ENCODE measurements around the gene C2CD5. TPM values are rescaled to one million over a fixed set of nuclear protein-coding genes. Genes with fewer than 3 reads are reported as not detected.
A peak's percentile ranks its signal among the peaks of the same experiment; 100 is the strongest.

The C2CD5 gene
- total RNA-seq, 2 donors from 2014 or later = 26.6 to 37.6 TPM

GRCh38 chr12:22431693-22432251, 112.6 kb downstream of the C2CD5 start:
- Histone ChIP-seq H3K36me3 (no peaks in the 10 kb centered on the region), H3K4me1 (replicated peaks) (no peaks in the 10 kb centered on the region), H3K4me3 (no peak overlapping the region), H3K27ac (no peak overlapping the region), H3K27me3 (replicated peaks; ENCODE audit: insufficient read depth) (no peaks in the 10 kb centered on the region), H3K9me3 (no peaks in the 10 kb centered on the region)
- intact Hi-C loops (cut with DNase I) = no loop called here
- TF ChIP-seq POLR2AphosphoS5 (IDR thresholded peaks at IDR 0.05) (no peak), CTCF (IDR thresholded peaks at IDR 0.05) (no peak), POLR2A (IDR thresholded peaks at IDR 0.05) (no peak)
- 41% methylated on average over 1 of the region's 1 CpG for WGBS
- DNase-seq (ENCODE audit: low spot score) = no peak

- no peaks in the 10 kb centered on the region for H3K36me3 ChIP-seq
- H3K4me3 ChIP-seq = no peak overlapping the region
- no peaks in the 10 kb centered on the region for H3K9me3 ChIP-seq
- intact Hi-C loops (cut with DNase I) = no loop called here
- no peaks in the 10 kb centered on the region for H3K4me1 ChIP-seq (replicated peaks)
- H3K27me3 ChIP-seq (replicated peaks; ENCODE audit: insufficient read depth) = no peaks in the 10 kb centered on the region
- TF ChIP-seq POLR2A (IDR thresholded peaks at IDR 0.05) = no peak
- TF ChIP-seq CTCF (IDR thresholded peaks at IDR 0.05) = no peak
- no peak for TF ChIP-seq POLR2AphosphoS5 (IDR thresholded peaks at IDR 0.05)
- DNase-seq (ENCODE audit: low spot score) = no peak
- H3K27ac ChIP-seq = no peak overlapping the region
Observed at GRCh38 chr12:22416801-22417200, 127.5 kb downstream of the C2CD5 start.

- intact Hi-C loops (cut with DNase I) = no loop called here
- Histone ChIP-seq H3K4me3 (no peak overlapping the region), H3K27me3 (replicated peaks; ENCODE audit: insufficient read depth) (no peaks in the 10 kb centered on the region), H3K4me1 (replicated peaks) (no peaks in the 10 kb centered on the region), H3K9me3 (no peaks in the 10 kb centered on the region), H3K27ac (no peak overlapping the region), H3K36me3 (no peaks in the 10 kb centered on the region)
- TF ChIP-seq CTCF (IDR thresholded peaks at IDR 0.05) = no peak
- TF ChIP-seq POLR2A (IDR thresholded peaks at IDR 0.05) = no peak
- TF ChIP-seq POLR2AphosphoS5 (IDR thresholded peaks at IDR 0.05) = peak; percentile 87
- DNase-seq (ENCODE audit: low spot score) = peak; percentile 80
- WGBS = 32% methylated on average over 4 of the region's 4 CpGs
Observed at GRCh38 chr12:22415342-22416309, 128.7 kb downstream of the C2CD5 start.

GRCh38 chr12:22414742-22415141, 129.6 kb downstream of the C2CD5 start:
- H3K27me3 ChIP-seq (replicated peaks; ENCODE audit: insufficient read depth) = no peaks in the 10 kb centered on the region
- DNase-seq (ENCODE audit: low spot score) = no peak
- H3K4me1 ChIP-seq (replicated peaks) = no peaks in the 10 kb centered on the region
- H3K27ac ChIP-seq = no peak overlapping the region
- TF ChIP-seq POLR2A (IDR thresholded peaks at IDR 0.05) (no peak), POLR2AphosphoS5 (IDR thresholded peaks at IDR 0.05) (no peak)
- no peaks in the 10 kb centered on the region for H3K9me3 ChIP-seq
- 96% methylated on average over 2 of the region's 2 CpGs for WGBS
- intact Hi-C loops (cut with DNase I) = no loop called here
- H3K4me3 ChIP-seq = no peak overlapping the region
- H3K36me3 ChIP-seq = no peaks in the 10 kb centered on the region

GRCh38 chr12:22413592-22413991, 130.8 kb downstream of the C2CD5 start:
- H3K36me3 ChIP-seq = no peaks in the 10 kb centered on the region
- intact Hi-C loops (cut with DNase I) = no loop called here
- no peak overlapping the region for H3K4me3 ChIP-seq
- 80% methylated on average over 3 of the region's 3 CpGs for WGBS
- H3K4me1 ChIP-seq (replicated peaks) = no peaks in the 10 kb centered on the region
- no peaks in the 10 kb centered on the region for H3K27me3 ChIP-seq (replicated peaks; ENCODE audit: insufficient read depth)
- H3K27ac ChIP-seq = no peak overlapping the region
- no peak for TF ChIP-seq POLR2A (IDR thresholded peaks at IDR 0.05)
- no peak for TF ChIP-seq CTCF (IDR thresholded peaks at IDR 0.05)
- TF ChIP-seq POLR2AphosphoS5 (IDR thresholded peaks at IDR 0.05) = no peak
- no peaks in the 10 kb centered on the region for H3K9me3 ChIP-seq
- no peak for DNase-seq (ENCODE audit: low spot score)

All from prostate gland (tissue), 2 donors.